ENCODE data around the gene MAPKAPK5. TPM values are rescaled to one million over a fixed set of nuclear protein-coding genes. Genes with fewer than 3 reads are reported as not detected.

The MAPKAPK5 gene
- total RNA-seq, 3 donors from 2014 or later (not counting 1 experiment from before 2014, with no cell fraction given): 54.8 to 64.9 (median 63.5) TPM

GRCh38 chr12:111799758-111800157 lies 42.3 kb upstream of the MAPKAPK5 start:
- Mint-ChIP-seq H3K27ac (no peak overlapping the region), H3K27me3 (ENCODE audit: low read depth in 2 of 2) (no peaks in the 10 kb centered on the region), H3K36me3 (no peaks in the 10 kb centered on the region), H3K9me3 (no peaks in the 10 kb centered on the region), H3K4me1 (no peaks in the 10 kb centered on the region), H3K4me3 (no peak overlapping the region)
- no peaks in the 10 kb centered on the region for H3K4me1 ChIP-seq (ENCODE audit: control insufficient read depth, insufficient read depth, low read length)
- TF ChIP-seq CTCF (IDR thresholded peaks at IDR 0.05): no peak
- intact Hi-C loops (cut with micrococcal nuclease): no loop called here
- no peak overlapping the region for H3K27ac ChIP-seq (ENCODE audit: low read length)
- H3K4me3 ChIP-seq (ENCODE audit: low read length): no peak overlapping the region
- H3K9me3 ChIP-seq (ENCODE audit: control insufficient read depth, insufficient read depth, low read length): no peaks in the 10 kb centered on the region
- DNase-seq (no peak), ATAC-seq (no peak)
- no peaks in the 10 kb centered on the region for H3K27me3 ChIP-seq (ENCODE audit: control insufficient read depth, insufficient read depth, low read length)
- no peaks in the 10 kb centered on the region for H3K36me3 ChIP-seq (ENCODE audit: control insufficient read depth, insufficient read depth, low read length)
- 90% methylated on average over 9 of the region's 9 CpGs for WGBS (ENCODE audit: insufficient coverage)

- no peak for TF ChIP-seq CTCF (IDR thresholded peaks at IDR 0.05)
- no peak overlapping the region for H3K4me3 ChIP-seq (ENCODE audit: low read length)
- H3K4me1 ChIP-seq (ENCODE audit: control insufficient read depth, insufficient read depth, low read length): no peaks in the 10 kb centered on the region
- DNase-seq (no peak), ATAC-seq (no peak)
- Mint-ChIP-seq H3K27ac (no peak overlapping the region), H3K9me3 (no peaks in the 10 kb centered on the region), H3K36me3 (no peaks in the 10 kb centered on the region), H3K4me1 (no peaks in the 10 kb centered on the region), H3K27me3 (ENCODE audit: low read depth in 2 of 2) (no peaks in the 10 kb centered on the region), H3K4me3 (no peak overlapping the region)
- no peaks in the 10 kb centered on the region for H3K9me3 ChIP-seq (ENCODE audit: control insufficient read depth, insufficient read depth, low read length)
- no peak overlapping the region for H3K27ac ChIP-seq (ENCODE audit: low read length)
- no peaks in the 10 kb centered on the region for H3K27me3 ChIP-seq (ENCODE audit: control insufficient read depth, insufficient read depth, low read length)
- H3K36me3 ChIP-seq (ENCODE audit: control insufficient read depth, insufficient read depth, low read length): no peaks in the 10 kb centered on the region
- WGBS (ENCODE audit: insufficient coverage): 74% methylated on average over 6 of the region's 6 CpGs
- intact Hi-C loops (cut with micrococcal nuclease): no loop called here
Measured at GRCh38 chr12:111803038-111803626, 38.9 kb upstream of the MAPKAPK5 start.

- H3K9me3 ChIP-seq (ENCODE audit: control insufficient read depth, insufficient read depth, low read length): no peaks in the 10 kb centered on the region
- no peak for DNase-seq
- 93% methylated on average over 8 of the region's 8 CpGs for WGBS (ENCODE audit: insufficient coverage)
- intact Hi-C loops (cut with micrococcal nuclease): no loop called here
- H3K4me3 Mint-ChIP-seq: no peak overlapping the region
- no peaks in the 10 kb centered on the region for H3K36me3 ChIP-seq (ENCODE audit: control insufficient read depth, insufficient read depth, low read length)
- no peak for TF ChIP-seq CTCF (IDR thresholded peaks at IDR 0.05)
- H3K27me3 Mint-ChIP-seq (ENCODE audit: low read depth in 2 of 2): no peaks in the 10 kb centered on the region
- H3K27me3 ChIP-seq (ENCODE audit: control insufficient read depth, insufficient read depth, low read length): no peaks in the 10 kb centered on the region
- H3K9me3 Mint-ChIP-seq: no peaks in the 10 kb centered on the region
- no peak overlapping the region for H3K27ac ChIP-seq (ENCODE audit: low read length)
- no peaks in the 10 kb centered on the region for H3K36me3 Mint-ChIP-seq
- H3K4me1 ChIP-seq (ENCODE audit: control insufficient read depth, insufficient read depth, low read length): no peaks in the 10 kb centered on the region
- no peak overlapping the region for H3K27ac Mint-ChIP-seq
- no peak for ATAC-seq
- H3K4me1 Mint-ChIP-seq: no peaks in the 10 kb centered on the region
- H3K4me3 ChIP-seq (ENCODE audit: low read length): no peak overlapping the region
Measured at GRCh38 chr12:111803851-111804250, 38.2 kb upstream of the MAPKAPK5 start.

- Mint-ChIP-seq H3K4me1 (no peaks in the 10 kb centered on the region), H3K36me3 (no peaks in the 10 kb centered on the region), H3K4me3 (no peak overlapping the region), H3K27ac (no peak overlapping the region), H3K9me3 (no peaks in the 10 kb centered on the region), H3K27me3 (ENCODE audit: low read depth in 2 of 2) (no peaks in the 10 kb centered on the region)
- Histone ChIP-seq H3K4me1 (ENCODE audit: control insufficient read depth, insufficient read depth, low read length) (no peaks in the 10 kb centered on the region), H3K9me3 (ENCODE audit: control insufficient read depth, insufficient read depth, low read length) (no peaks in the 10 kb centered on the region), H3K4me3 (ENCODE audit: low read length) (no peak overlapping the region), H3K36me3 (ENCODE audit: control insufficient read depth, insufficient read depth, low read length) (no peaks in the 10 kb centered on the region), H3K27ac (ENCODE audit: low read length) (no peak overlapping the region), H3K27me3 (ENCODE audit: control insufficient read depth, insufficient read depth, low read length) (no peaks in the 10 kb centered on the region)
- DNase-seq (no peak), ATAC-seq (no peak)
- TF ChIP-seq CTCF (IDR thresholded peaks at IDR 0.05): no peak
- 86% methylated on average over 3 of the region's 4 CpGs for WGBS (ENCODE audit: insufficient coverage)
- intact Hi-C loops (cut with micrococcal nuclease): no loop called here
Measured at GRCh38 chr12:111806304-111806703, 35.7 kb upstream of the MAPKAPK5 start.
